Measurements from ENCODE around the gene BRAP.
"Not testable (repeated sequence)": the region's sequence is repeated elsewhere in the genome, so short reads cannot be mapped to it uniquely, and the experiment has no call there.

BRAP gene

DNA sequence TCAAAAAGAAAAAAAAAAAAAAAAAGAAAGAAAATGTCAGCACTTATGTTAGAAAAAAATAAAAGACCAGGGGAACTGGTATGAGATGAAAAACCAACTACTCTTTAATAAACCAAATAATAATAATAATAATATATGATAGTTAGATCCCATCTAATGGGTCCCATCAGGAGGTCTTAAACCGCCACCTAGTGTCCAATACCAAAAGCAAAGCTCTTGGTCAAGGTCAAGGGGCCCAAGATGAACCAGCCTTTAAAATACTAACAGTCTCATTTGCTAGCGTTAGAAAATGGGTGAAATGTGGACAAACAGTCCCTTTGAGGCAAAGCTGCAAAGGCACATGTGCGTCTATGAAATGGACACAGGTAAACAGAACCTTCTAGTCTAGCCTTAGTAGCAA lies 12.3 kb downstream of the BRAP start:
- DNase-seq: no peak

DNA sequence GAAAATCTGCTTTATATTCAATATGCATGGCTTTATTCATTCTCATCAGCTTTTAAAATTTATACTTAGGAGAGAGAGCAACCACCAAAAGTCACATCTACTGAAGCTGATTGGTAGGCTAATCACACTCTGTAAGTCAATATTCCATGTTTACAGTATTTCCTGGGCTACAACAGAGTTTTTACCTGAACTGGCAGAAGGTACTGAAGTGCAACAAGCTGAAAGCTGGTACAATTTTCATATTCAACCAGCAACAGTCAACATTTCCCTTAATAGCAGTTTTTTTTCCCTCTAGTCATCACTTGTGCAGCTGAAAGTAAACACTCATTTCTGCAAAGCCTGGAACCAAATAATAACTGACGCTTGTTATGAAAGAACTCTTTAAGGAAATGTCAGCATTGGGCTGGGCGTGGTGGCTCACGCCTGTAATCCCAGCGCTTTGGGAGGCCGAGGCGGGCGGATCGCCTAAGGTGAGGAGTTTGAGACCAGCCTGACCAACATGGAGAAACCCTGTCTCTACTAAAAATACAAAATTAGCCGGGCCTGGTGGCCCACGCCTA lies 12.9 kb downstream of the BRAP start:
- no peak for DNase-seq

DNA sequence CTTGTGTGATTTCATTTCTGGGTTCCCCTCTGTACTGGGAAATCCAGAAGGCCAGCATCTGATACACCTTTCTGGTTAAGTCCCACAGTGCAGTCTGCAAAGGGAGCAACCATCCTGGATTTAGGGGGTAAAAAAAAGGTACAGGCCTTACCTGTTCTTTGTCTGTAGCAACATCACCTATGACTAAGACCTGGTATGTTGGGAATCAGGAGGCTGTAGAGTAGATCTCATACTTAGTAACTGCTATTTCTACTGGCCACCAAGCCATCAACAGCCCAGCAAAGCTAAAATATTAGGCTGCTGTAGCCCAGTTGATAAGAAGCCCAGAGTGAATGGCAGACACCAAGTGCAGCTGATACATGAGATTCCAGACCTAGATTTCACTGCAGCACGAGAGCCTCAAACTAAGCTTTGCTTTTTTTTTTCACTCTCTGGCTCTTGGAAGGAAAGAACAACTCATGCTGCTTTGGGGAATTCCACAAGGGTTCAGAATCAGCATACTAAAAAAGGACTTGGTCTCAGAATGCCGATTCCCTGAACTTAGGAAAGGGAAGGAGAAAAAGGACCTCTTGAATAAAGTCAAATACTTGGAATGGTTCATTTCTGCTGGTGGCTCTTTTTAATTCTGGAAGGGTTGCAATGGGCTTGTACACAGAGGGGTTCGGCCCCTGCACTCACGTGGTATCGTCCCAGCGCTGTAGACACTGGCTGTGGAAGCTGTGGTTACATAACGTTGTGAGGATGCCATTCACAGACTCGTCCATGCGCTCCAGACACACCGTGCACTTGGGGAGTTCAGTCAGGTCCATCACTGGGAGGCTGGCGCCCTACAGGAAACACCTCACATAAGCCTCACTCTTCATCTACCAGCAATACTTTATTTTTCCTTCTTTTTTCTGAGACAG lies 20.5 kb downstream of the BRAP start:
- DNase-seq: no peak

DNA sequence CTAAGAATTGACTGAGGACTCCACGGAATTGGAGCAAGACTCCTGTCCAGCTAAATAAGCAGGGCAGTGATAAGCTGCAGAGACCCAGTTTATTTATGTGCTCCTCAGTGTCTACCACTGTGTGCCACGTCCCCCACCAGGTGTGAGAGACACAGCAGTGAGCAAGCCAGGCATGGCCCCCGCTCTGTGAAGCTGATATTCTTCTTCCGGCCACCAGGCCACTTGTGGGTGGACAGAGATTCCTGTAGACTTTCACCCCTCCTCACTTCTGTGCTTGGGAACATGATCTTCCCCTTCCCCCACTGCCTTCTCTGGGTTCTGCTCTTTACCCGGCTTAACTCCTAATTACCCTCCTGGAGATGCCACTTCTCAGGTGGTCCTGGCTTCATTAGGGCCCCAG lies 21.3 kb downstream of the BRAP start:
- no peak for DNase-seq

DNA sequence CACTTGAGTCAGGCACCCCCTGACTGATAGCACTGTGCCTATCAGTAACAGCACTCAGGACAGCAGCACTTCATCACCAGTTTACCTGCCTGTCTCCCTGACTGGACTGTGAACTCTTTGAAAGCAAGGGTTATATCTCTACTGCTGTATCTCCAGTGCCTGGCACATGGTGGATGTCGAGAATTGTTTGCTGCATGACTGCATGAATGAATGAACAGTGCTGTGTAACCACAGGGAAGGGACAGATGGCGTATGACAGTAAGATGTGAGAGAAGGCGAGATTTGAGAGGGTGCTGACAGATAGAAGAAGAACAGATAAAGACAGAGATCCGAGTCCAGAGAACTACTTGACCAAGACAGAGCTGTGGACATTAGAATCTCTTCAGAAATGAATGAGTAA lies 29.7 kb downstream of the BRAP start:
- DNase-seq: no peak

DNA sequence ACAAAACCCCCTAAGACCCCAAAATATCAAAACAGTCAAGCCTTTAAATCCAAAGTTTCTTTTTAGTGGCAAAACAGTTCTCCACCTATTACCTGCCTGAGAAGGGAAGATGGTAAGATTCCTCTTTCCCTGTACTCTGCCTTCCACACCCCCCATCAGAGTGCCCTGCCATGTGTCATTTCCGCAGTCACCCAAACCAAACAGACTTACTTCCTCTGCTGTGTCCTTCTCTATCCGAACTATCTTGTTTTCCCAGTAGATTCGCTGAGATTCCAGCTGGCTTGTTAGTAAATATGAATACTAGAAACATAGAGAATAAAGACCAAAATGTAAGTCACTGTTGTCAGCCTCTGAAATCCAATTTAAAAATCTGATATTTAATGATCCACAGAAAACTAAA lies 30.4 kb downstream of the BRAP start:
- DNase-seq: no peak

DNA sequence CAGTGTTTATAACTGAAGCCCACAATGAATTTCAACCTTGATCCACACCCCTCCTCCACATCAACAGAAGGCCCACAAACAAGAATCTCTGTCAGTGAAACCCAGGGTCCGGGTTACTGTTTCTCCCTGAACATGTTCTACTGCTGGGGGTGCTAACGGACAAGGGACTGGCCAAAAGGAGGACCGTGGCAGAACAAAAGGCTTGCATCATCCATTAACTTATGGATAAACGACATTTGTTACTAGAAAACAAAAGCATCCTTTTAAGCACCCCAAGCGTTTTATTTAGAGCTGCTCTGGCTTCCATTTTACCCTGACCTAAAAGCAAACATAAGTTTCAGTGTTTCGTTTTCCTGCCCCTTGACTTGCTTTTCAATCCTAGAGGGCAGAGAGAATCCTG lies 32.2 kb downstream of the BRAP start:
- no peak for DNase-seq

DNA sequence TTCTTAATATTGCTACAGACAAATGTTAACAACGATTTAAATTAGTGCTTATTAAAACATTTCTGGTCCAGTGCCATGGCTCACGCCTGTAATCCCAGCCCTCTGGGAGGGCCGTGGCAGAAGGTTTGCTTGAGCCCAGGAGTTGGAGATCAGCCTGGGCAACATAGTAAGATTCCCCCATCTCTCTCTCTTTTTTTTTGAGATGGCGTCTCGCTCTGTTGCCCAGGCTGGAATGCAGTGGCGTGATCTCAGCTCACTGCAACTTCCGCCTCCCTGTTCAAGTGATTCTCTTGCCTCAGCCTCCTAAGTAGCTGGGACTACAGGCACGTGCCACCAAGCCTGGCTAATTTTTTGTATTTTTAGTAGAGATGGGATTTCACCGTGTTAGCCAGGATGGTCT lies 33.2 kb downstream of the BRAP start:
- not testable (repeated sequence) for DNase-seq

DNA sequence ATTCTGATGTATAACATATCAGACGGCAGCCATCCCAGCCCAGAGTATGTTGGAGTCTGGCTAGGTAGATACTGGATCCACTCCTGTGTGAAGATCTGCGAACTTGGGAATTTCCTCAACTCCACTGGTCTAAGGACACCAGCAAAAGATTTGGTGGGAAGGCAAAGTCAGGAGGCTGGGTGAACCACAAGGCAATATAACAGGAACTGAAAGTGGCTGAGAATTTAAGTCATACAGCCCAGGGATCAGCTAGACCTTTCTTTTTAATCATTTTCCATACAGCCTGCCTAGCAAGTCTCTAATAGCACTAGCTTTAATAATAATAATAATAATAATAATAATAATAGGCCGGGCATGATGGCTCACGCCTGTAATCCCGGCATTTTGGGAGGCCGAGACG lies 34.8 kb downstream of the BRAP start:
- DNase-seq: no peak

DNA sequence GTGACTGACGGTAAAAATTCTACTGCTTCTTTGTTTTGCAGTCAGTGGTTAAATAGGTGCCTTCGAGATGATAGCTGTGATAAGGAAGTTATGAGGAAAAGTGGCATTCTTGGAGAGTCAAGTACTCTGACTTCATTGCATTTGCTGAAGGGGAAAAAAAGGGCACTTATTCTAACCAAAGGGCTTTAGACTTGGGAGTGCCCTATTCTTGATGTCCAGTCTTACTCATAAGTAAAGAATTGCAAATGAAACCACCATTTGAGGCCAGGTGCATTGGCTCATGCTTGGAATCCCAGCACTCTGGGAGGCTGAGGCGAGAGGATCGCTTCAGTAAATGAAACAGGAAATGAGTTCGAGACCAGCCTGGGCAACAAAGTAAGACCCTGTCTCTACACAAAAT lies 40.3 kb downstream of the BRAP start:
- DNase-seq: no peak

DNA sequence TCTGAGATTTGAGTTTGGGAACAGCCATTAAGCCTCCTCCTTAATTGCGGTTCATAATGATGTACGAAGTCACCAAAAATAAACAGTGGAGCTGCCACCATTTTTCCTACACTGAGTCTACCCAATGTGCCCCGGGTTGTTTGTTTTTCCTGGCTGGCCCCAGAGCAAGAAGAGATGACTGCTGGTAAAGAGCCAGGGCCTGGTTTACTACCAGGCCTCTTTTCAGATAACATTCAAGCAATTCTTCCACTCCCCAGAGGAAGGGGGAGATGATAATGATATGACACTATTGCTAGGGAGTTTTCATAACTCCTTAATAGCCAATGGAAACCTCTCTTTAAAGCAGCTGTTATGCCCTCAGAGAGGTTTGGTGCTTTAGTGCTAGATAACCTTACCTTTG lies 42.3 kb downstream of the BRAP start:
- DNase-seq: no peak

DNA sequence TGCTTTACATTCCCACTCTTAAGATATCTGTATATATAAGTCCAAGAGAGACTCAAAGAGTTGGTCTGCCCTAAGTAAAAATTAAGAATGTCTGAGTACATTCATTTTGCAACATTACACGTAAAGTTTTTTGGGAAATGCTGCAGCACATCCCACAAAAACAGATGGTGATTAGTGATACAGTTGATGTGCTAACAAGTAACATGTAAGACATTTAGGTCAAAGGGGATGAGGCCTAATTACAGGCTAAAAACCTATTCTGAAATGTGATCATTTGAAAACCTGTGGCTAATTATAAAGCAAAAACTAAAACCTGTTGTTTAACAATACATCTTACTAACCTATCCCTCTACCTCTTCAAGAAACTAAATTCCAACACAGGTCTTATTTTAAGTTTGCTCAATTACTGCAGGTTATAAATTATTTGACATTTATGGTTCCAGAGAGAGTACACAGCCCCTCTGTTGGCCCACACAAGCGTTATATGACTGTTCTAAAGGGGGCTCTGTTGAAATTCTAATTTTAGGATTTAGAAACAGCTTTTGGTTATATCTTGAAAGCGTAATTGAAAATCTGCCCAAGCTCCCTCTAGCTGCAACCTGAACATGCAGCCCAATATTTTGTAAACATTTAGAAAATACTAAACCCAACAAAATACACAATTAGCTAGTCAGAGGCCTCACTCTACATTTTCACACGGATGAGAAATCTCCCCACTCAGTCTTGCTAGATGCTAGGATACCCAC lies 42.9 kb downstream of the BRAP start:
- no peak for DNase-seq

DNA sequence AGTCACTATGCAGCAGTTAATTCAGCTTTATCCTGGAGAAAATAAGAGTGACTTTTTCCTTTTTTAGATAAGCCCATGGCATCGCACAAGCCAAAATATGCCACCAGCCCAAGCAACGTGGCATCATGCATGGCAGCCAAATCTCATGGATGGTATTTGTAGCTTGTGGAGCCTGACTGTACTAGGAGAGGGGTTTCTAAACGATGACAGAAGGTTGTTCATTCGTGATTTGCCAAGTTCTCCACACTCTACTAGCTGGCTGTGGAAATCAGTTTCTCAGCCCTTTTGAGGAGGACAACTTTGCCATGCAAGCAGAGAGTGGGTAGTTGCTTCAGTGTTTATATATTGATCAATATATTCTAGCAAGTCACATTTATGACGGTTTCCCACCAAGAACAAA lies 45.2 kb downstream of the BRAP start:
- no peak for DNase-seq

DNA sequence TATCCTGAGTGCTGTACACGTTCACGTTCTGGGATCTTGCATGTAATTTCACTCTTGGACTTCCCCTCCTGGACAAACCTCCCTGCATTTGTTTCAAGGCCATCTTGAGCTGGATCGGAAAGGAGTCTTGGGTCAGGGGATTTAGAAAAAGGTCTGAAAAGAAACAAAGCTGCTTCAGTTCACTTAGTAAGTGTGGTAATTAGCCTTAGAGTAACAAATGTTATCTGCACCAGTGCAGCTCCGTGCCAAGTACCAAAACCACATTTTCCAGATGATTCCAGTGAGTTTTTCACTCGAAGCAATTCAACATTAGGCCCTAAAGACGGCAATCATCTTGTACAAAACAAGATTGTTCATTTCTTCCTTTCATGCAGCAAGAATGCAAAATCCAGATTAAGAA lies 47.2 kb downstream of the BRAP start:
- DNase-seq: no peak

DNA sequence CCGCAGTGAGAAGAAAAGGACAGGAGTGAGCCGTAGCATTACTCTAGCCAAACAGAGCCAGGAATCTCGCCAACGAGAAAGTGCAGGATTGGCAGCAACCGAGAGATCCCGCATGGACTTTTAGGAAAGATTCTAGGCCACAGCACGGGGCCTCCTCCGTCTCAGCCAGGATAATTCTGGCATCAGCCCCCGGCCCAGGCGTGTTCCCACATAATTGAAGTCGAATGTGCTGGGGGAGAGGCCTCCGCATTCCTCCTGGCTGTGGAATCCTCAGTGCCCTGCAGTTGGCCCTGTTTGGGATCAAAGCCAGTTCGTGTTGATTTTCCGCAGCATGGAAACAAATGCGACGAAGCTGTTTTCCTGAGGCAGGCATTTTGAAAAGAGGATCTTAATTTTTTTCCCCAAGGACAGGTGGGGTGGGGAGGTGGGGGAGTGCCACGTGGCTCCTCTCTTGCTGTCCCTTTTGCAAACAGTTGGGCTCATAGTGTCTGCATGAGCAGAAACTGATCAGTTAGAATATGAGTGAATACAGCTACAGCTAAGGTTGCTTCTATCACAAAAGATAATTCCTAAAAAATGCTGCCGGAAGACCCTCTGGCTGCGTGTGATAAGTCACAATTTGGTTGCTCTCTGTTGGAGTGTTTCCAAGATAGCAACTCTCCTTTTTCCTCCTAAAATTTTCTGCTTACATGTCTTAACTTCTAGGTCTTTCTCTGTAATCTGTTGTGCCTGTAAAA lies 49.4 kb downstream of the BRAP start:
- DNase-seq: peak; percentile 73

DNA sequence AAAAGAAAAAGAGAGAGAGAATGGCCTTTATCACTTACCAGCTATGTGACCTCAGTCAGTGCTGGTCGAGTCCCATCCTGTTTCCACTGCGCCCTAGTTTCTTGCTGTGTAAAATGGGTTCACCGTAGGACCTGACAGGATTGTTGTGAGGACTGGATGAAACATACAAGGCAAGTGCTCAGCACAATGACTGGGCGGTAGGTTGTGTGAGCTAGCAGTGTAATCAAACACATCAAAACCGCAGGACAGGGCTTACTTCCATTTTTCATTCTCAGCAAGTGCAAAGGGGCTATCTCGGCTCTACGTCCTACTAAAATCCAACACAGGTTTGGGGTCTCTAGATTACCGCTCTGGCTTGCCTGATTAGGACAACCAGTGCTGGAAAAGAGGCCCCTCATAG lies 50.2 kb downstream of the BRAP start:
- DNase-seq: no peak

DNA sequence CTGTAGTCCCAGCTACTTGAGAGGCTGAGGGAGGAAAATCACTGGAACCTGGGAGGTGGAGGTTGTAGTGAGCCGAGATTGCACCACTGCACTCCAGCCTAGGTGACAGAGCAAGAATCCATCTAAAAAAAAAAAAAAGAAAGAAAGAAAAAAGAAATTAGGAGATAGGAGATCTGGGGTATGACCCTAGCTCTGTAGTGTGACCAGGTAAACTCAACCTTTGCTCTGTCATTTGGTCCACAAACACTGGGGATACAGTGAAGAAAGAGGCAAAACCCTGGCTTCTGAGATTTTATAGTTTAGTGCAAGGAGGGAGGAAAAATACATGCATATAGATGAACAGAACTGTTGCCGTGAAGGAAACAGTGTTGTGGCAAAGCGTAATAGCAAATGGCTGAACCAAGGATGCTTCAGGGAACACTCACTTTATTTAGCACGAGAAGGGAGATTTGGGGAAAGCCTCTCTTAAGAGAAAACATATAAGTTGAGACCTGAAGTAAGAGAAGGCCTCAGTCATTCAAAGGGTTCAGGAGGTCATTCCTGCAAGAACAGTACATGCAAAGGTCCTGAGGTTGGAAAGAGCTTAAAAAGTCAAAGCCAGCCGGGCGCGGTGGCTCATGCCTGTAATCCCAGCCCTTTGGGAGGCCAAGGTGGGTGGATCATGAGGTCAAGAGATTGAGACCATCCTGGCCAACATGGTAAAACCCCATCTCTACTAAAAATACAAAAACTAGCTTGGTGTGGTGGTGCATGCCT lies 57.1 kb downstream of the BRAP start:
- no peak for DNase-seq

DNA sequence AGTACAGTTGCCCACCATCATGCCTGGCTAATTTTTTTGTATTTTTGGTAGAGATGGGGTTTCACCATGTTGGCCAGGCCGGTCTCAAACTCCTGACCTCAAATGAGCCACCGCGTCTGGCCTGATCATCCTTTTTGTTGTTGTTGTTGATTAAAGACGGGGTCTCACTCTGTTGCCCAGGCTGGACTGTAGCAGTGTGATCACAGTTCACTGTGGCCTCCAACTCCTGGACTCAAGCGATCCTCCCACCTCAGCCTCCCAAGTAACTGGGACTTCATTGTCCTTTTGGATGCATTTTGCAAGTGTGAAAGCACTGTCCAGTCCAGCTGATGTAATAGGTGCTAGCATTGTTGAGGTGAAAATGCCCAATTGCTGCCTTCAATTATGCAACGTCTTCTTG lies 59.5 kb downstream of the BRAP start:
- DNase-seq: no peak

DNA sequence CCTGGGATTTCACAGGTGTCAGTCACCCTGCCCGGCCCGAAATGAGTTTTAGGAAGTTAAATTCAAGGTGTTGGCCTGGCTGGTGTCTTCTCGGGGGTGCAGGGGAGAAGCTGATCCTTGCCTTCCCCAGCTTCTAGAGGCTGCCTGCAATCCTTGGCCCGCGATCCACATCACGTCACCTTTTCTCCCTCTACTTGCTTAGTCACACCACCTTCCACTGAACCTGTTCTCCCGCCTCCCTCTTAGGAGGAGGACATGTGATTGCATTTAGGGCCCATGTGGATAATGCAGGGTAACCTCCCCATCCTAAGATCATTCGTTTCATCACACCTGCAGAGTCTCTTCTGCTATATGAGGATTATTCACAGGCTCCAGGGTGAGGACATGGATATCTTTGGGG lies 61.2 kb downstream of the BRAP start:
- no peak for DNase-seq

DNA sequence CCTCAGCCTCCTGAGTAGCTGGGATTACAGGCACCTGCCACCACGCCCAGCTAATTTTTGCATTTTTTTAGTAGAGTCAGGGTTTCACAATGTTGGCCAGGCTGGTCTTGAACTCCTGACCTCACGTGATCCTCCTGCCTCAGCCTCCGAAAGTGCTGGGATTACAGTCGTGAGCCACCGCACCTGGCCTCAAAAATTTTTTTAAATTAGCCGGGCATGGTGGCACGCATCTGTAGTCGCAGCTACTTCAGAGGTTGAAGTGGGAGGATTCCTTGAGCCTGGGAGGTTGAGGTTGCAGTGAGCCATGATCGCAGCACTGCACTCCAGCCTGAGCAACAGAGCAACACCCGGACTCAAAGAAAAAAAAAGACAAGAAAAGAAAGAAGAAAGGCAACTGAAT lies 67.9 kb downstream of the BRAP start:
- not testable (repeated sequence) for DNase-seq

DNA sequence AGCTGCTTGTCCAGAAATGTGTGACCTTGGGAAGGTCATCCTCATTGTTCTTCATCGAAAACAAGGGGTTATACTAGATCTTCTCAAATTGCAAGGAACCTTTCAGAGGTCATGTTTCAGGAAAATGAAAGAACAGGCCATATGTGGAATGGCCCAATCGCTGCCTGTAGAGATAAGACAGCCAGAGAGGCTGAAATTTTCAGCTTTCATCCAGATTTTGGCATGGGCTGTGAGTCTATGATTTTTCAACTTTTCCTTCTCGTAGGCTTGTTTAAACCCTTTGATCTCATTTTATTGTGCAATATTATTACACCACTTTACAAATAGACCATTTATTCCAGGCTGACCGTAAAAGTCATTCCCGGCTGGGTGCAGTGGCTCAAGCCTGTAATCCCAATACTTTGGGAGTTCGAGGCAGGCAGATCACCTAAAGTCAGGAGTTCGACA lies 69.6 kb downstream of the BRAP start:
- no peak for DNase-seq

DNA sequence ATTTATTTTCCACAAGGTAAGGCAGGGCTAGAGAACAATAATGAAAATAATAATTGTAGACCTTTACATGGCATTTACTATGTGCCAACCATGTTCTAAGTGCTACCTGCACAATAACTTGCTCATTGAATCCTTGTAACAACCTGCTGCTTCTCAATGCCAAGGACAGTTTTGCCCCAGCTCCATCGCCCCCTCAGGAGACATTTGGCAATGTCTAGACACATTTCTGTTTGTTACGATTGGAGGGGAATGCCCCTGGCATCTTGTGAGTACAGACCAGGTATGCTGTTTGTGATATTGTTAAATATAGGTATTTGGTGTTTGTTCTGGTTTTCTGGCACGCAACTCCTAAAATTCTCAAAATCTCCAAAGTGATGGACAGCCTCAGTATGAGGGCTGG lies 78.5 kb downstream of the BRAP start:
- DNase-seq: no peak

All from retina (tissue), 1 donor.